Smooth muscle cell of bladder (primary cell): ENCODE measurements around the gene WDR87. TPM values are rescaled to one million over a fixed set of nuclear protein-coding genes. Genes with fewer than 3 reads are reported as not detected.

Experiments used
- total RNA-seq: library from RNA; depleted of rRNA; stranded (reverse); fragments of >200 nt; gene quantifications from 2 replicates; pipeline ENCODE4 v1.2.3, GENCODE V29; 2014

Gene WDR87
- total RNA-seq = not detected in 2 replicates

GRCh38 chr19:37905946-37906868 lies at the start of gene WDR87:
Gene WDR87 (minus strand): TSS chr19:37906594. CDS start chr19:37898239, 8,355 bp downstream.

GRCh38 chr19:37906869-37907734 lies 708 bp upstream of the WDR87 start, which contains the start of gene SIPA1L3:
Gene SIPA1L3 (plus strand): TSS chr19:37907208. CDS start chr19:38081566, 174,358 bp downstream.

Other genes with a start within 250 kb of the WDR87 start
- gene ZNF607, start 186.8 kb downstream of the WDR87 start, total RNA-seq = 3.7 and 5.5 TPM in 2 replicates
- 4.3 and 5.5 TPM in 2 replicates for gene ZNF573, start 127.0 kb downstream of the WDR87 start, total RNA-seq
- 6.5 and 9.4 TPM in 2 replicates for gene SIPA1L3, start 614 bp upstream of the WDR87 start, total RNA-seq